Right ventricle myocardium superior (tissue), 1 donor: Measurements from ENCODE around the gene COP1. TPM values are rescaled to one million over a fixed set of nuclear protein-coding genes. Genes with fewer than 3 reads are reported as not detected.
"Not testable (repeated sequence)": the region's sequence is repeated elsewhere in the genome, so short reads cannot be mapped to it uniquely, and the experiment has no call there.

Experiments used
- ATAC-seq: fragments of 200-7000 bp; cut with Tn5 transposase; one replicate; pipeline ENCODE4 v1.9.1; 2020; ENCODE audit warnings: mild to moderate bottlenecking; ENCODE audit not compliant: poor library complexity
- DNase-seq: peaks from one replicate; pipeline ENCODE4 v3.0.0-alpha.2; 2020
- intact Hi-C: fragments of 100-400 bp; cut with DNase I; formaldehyde crosslinking; loops from one replicate; pipeline ENCODE4 v1.11.2; 2022
- total RNA-seq: library from RNA; stranded (reverse); fragmentation: NEBNext Ultra II Directional; extraction: Animal tissue kit (Norgen Biotek cat#: 25700); gene quantifications from one replicate; pipeline ENCODE4 v1.2.1, GENCODE V29; 2021
- donor health status: DM: no; HTN: yes; CAD: no; lungs with severe emphysema.

COP1 gene
- total RNA-seq, 1 donor from 2014 or later: 20.5 TPM

DNA sequence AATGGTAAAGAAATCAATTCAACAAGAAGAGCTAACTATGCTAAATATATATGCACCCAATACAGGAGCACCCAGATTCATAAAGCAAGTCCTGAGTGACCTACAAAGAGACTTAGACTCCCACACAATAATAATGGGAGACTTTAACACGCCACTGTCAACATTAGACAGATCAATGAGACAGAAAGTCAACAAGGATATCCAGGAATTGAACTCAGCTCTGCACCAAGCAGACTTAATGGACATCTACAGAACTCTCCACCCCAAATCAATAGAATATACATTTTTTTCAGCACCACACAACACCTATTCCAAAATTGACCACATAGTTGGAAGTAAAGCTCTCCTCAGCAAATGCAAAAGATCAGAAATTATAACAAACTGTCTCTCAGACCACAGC lies 212.4 kb downstream of the COP1 start:
- ATAC-seq, intact Hi-C loops, DNase-seq: not testable (repeated sequence)

- DNase-seq, intact Hi-C loops, ATAC-seq: not testable (repeated sequence)
Measured at GRCh38 chr1:175992825-175993224, 214.3 kb downstream of the COP1 start.

DNA sequence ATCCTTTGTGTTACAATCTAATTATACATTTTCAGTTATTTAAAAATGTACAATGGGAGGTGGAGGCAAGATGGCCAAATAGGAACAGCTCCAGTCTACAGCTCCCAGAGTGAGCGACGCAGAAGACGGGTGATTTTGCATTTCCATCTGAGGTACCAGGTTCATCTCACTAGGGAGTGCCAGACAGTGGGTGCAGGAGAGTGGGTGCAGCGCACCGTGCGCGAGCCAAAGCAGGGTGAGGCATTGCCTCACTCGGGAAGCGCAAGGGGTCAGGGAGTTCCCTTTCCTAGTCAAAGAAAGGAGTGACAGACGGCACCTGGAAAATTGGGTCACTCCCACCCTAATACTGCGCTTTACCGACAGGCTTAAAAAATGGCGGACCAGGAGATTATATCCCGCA lies 214.9 kb downstream of the COP1 start:
- not testable (repeated sequence) for DNase-seq, ATAC-seq

DNA sequence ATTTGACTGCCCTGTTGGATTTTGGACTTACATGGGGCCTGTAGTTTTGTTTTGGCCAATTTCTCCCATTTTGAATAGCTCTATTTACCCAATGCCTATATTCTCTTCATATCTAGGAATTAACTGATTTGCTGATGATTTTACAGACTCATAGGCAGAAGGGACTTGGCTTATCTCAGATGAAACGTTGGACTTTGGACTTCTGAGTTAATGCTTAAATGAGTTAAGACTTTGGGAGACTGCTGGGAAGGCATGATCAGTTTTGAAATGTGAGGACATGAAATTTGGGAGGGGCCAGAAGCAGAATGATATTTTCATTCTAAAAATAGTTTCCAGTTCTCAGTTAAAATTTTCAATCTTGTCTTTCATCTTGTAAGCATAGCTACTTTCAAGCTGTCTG lies 222.3 kb downstream of the COP1 start:
- no peak for ATAC-seq
- intact Hi-C loops: no loop called here
- DNase-seq: no peak

More for the DNA sequence above, 214.9 kb downstream of the COP1 start:
- intact Hi-C loops: not testable (repeated sequence)

GRCh38 chr1:175984057-175984812 lies 222.9 kb downstream of the COP1 start:
- ATAC-seq (no peak), DNase-seq (no peak)
- intact Hi-C loops: no loop called here

GRCh38 chr1:175983363-175983762 lies 223.7 kb downstream of the COP1 start:
- ATAC-seq, intact Hi-C loops, DNase-seq: not testable (repeated sequence)

GRCh38 chr1:175981128-175981527 lies 226.0 kb downstream of the COP1 start:
- intact Hi-C loops: no loop called here
- DNase-seq (no peak), ATAC-seq (no peak)

GRCh38 chr1:175978926-175979325 lies 228.2 kb downstream of the COP1 start:
- no peak for DNase-seq
- intact Hi-C loops: no loop called here

DNA sequence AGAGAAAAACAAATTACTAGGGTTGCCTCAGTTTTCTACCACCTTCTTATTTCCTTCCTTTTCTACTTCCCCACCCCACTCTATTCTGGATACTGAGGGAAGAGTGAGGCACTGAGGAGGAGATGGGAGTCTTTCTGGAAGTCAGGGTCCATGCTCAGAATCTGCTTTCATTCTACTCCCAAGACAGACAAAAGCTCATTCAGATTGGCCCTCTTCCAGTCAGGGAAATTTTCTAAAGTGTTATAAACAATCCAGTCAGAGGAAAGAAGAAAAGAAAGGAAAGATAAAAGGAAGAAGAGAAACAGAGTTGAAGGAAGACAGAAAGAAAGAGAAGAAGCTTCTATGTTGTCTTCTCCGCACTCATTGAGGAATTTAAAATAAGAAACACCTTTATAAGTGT lies 228.6 kb downstream of the COP1 start:
- intact Hi-C loops: no loop called here
- DNase-seq: no peak
- no peak for ATAC-seq

More at GRCh38 chr1:175978926-175979325, 228.2 kb downstream of the COP1 start:
- no peak for ATAC-seq

DNA sequence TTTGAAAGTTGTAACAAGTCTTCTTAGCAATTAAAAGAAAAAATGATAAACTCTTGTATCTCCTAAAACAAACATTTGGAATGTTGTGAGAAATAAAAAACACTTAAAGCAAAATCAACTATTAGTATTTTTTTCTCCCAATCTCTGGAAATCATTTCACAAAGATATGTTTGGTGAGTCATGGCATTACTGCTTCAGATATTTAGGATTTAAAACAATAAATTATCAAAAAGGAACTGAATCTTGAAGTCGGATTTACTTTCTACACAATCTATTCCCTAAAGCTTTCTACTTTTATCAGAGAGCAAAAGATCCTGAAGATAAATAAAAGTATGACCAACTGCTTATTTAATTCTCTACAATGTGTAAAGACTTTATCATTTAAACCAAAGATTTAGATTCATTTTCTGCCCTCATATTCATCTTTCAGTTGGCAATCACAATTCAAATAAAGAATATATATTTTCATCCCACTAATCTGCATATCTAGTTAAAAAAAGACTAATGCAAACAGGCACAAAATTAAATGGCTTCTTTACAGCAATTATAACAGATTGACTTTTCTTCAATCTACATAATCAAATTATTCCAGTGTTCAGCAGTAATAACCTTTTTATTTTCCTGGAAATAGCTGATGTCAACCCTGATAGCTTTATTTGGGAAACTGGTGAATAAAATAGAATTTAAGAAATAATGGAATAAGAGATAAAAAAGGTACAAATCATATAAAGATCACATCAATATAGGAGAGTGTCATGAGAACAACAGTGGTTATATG lies 230.0 kb downstream of the COP1 start:
- no peak for ATAC-seq
- DNase-seq: no peak
- intact Hi-C loops: no loop called here

DNA sequence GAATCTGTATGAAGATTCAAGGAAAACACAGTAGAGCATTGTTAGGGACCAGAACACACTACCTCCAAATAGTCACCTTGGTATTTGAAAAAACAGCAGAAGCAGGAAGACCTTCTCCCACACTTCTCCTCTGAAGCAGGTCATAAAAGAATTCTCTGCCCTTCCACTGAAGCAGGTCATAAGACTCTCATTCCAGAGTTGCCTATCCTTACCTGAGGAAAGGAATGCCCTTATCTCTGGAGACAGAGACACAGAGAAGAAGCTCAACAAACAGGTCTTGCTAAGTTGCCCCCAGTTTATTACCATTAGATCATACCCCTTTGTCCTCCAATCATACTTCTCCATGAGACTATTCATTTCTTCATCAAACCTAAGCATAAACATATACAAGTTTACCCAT lies 237.9 kb downstream of the COP1 start:
- DNase-seq (no peak), ATAC-seq (no peak)
- intact Hi-C loops: no loop called here

DNA sequence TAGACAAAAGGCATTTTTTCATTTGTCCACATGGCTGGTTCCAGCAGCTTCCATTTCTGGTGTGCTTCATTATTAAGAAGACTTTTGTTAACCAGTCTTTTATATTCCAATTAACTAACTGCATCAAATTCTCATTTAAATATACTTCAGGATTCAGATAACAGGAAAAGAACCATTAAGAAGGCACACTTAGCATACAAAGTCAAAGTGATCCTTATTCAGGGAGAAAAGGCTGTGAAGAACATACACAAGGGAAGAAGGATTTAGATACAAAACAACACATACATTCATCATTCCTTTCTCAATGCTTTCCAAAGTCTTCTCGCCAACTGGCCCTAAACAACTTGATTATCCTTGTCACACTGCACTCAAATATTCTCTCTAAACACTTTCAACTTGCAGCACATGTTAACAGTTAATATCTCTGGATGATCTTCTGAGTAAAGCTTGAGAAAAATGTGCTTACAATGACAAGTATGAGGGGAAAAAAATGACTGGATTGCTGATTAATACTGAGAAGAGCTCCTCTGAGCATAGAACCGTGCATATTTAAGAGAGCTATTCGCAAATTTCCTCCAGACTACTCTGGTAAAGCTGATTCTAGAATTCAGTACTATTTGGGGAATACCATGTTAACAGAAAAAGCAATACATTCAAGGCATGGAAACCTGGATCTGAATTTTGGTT lies 238.5 kb downstream of the COP1 start:
- intact Hi-C loops: no loop called here
- DNase-seq (no peak), ATAC-seq (no peak)

DNA sequence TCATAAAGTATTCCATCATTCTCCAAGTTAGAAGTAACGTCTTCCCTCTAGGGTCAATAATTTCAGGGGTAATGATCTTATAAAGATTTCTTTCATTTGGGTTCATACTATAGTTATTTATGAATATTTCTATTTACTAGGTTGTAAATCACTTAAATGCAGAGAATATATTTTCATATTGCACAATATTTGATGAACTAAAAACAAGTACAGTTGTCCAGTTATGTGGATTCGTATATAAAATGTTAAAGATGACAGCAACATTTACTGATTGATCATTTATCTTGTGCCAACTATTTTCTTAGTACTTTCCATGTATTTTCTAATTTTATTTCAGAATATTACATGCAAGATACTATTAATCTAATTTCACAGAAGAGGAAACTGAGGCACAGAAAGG lies 243.3 kb downstream of the COP1 start:
- intact Hi-C loops: no loop called here
- ATAC-seq (no peak), DNase-seq (no peak)

DNA sequence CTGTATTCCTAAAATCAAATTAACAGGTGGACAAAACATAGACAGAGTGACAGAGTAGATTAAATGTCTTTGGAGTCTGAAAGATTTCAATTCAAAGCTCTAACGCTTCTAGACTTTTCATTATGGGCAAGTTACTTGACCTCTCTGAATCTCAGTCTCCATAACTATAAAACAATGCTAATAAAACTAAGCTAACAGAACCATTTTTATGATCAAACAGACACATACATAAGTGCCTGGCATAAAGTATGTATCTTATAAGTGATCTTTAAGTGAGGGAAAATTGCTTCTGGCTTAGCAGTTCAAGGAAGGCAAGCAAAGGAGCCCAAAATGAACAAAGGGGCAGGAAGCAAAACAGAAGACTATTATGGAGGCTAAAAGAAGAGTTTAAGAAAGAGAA lies 246.9 kb downstream of the COP1 start:
- ATAC-seq: no peak
- intact Hi-C loops: no loop called here

DNA sequence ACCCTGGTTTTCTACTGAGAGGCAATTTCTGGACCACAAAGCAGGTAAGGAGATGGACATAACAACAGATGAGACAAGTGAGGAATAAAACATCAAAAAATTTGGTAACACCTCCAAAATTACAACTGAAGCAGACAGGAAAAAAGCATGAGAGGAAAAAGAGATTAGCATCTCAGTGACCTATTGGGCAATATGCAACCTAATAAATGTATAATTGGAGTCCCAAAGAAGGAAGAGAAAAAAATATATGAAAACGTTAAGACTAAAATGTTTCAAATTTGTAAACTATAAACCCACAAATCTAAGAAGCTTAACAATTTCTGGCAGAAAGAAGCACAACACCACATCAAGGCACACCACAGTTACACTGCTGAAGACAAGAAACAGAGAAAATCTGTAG lies 255.5 kb downstream of the COP1 start:
- DNase-seq (no peak), ATAC-seq (no peak)
- intact Hi-C loops: no loop called here

More for the DNA sequence above, 246.9 kb downstream of the COP1 start:
- no peak for DNase-seq

DNA sequence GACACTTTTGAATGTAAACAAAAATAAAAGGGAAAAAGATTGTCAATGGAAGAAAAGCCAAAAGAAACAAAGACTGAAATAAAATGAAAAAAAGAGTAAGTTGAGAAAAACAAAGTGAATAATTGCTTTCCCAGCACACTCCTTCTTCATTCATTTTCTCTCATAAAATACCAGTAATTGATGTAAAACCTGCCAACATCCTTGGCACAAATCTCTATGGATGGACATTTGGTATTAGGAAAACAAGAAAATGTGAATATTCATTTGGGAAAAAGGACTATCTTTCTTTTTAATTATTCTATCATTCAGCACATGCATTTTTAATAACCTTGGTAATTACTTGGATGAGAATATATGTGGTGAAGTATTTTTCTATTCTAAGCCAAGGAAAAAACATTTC lies 259.3 kb downstream of the COP1 start:
- no peak for DNase-seq
- intact Hi-C loops: no loop called here
- no peak for ATAC-seq

DNA sequence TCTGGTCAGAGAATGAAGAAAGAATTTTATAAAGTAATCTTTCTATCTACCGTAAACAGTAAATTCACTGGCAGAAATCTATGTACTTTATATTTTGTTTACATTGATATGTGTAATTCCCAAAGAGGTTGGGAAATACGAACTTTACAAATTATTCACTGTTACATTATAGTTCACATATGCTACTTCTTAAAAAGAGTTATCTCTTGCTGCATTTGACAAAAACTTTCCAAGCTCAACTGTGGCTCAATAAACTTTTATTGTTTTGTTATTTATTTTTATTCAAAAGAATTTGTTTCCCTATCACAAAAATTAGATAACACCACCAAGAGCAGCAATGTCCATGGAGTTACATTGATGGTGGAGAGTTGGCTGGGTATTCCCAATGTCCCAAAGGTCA lies 262.5 kb downstream of the COP1 start:
- intact Hi-C loops: no loop called here
- ATAC-seq: no peak
- no peak for DNase-seq

DNA sequence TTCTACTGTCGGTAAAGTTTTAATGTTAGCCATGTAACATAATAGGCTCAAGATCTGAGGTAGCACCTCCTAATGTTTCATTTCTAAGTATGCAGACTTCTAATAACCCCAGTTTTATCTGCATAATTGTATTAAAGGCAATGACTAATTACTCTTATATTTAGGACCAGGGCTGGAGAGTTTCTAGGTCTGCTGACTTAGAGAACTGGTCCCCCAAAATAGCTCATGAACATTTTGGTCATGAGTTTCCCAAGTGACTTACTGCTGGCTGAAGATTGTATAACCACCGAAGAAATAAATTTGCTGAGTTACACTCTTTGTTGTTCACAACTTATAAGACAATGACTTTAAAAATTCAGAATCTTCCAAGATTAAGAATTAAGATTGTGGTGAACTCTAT lies 265.9 kb downstream of the COP1 start:
- intact Hi-C loops: no loop called here
- no peak for DNase-seq
- ATAC-seq: no peak

- ATAC-seq (no peak), DNase-seq (no peak)
- intact Hi-C loops: no loop called here
Measured at GRCh38 chr1:175936736-175937135, 270.4 kb downstream of the COP1 start.
